HepG2 (cell line): ENCODE data around the gene ADGRB3. TPM values are rescaled to one million over a fixed set of nuclear protein-coding genes. Genes with fewer than 3 reads are reported as not detected.

ENCODE experiments used
- ATAC-seq: fragments of 200-7000 bp; cut with Tn5 transposase; 3 replicates; pipeline ENCODE4 v1.9.1; 2020; ENCODE audit warnings: mild to moderate bottlenecking, moderate library complexity
- BruUV-seq: library from RNA; stranded (reverse); fragments of 400-500 nt; replicated peaks from 2 replicates; lab custom pipeline; 2021; lab: Mats Ljungman, UMichigan
- CTCF ChIA-PET: fragments of 300-600 bp; formaldehyde crosslinking; extraction: SDS; loops from one replicate; lab custom pipeline; 2021; ENCODE audit warnings: low total read pairs, inconsistent platforms, low intra/inter-chr PET ratio; lab: Yijun Ruan, JAX
- POLR2A ChIA-PET: fragments of 350-600 bp; sonication (Branson Sonifier 250); formaldehyde crosslinking; loops from one replicate; lab custom pipeline; 2020; ENCODE audit warnings: antibody characterized with exemption, inconsistent platforms; lab: Yijun Ruan, JAX
- DNase-seq: peaks from one replicate; pipeline ENCODE4 v3.0.0-alpha.2; 2015; ENCODE audit warnings: low spot score
- FAIRE-seq: peaks from 3 replicates; lab custom pipeline; 2011; peaks lifted over from hg19 to GRCh38; lab: Jason Lieb, UNC
- H2AFZ ChIP-seq: one replicate; pipeline ENCODE4 v1.6.1; 2011; ENCODE audit warnings: low read length, inconsistent platforms
- H3K27ac ChIP-seq: fragments of 300-600 bp; 3 replicates; pipeline ENCODE4 v1.8.0; 2011; ENCODE audit warnings: mixed run types, mild to moderate bottlenecking, mixed read lengths, low read length, inconsistent platforms; ENCODE audit not compliant: insufficient read depth; ENCODE audit errors: extremely low read length
- H3K27me3 ChIP-seq, 2 experiments: fragments of 200-600 bp in 1 of 2; 2 replicates in 1 of 2; 3 replicates in 1 of 2; pipeline versions ENCODE4 v1.6.0 to v1.8.0; 2011; ENCODE audit warnings: low read length in 2 of 2, mild to moderate bottlenecking in 2 of 2, moderate library complexity in 2 of 2, inconsistent platforms in 1 of 2; ENCODE audit not compliant: insufficient read depth in 2 of 2, control insufficient read depth in 1 of 2
- H3K36me3 ChIP-seq, 2 experiments: fragments of 200-600 bp in 1 of 2; replicated peaks in 1 of 2; 2 replicates in 1 of 2; 3 replicates in 1 of 2; pipeline versions ENCODE4 v1.5.1 to v1.8.0; 2011; ENCODE audit warnings: low read length in 2 of 2, inconsistent platforms in 1 of 2; ENCODE audit not compliant: insufficient read depth in 2 of 2, control insufficient read depth in 1 of 2
- H3K4me1 ChIP-seq: 2 replicates; pipeline ENCODE4 v1.5.1; 2012; ENCODE audit warnings: low read length, inconsistent platforms; ENCODE audit not compliant: insufficient read depth
- H3K4me2 ChIP-seq: 2 replicates; pipeline ENCODE4 v1.6.0; 2011; ENCODE audit warnings: low read depth, low read length, inconsistent platforms
- H3K4me3 ChIP-seq, 3 experiments: fragments of 200-600 bp in 1 of 3; sonication (generic), shearing (Covaris generic) in 1 of 3; replicated peaks in 1 of 3; 2 replicates each; pipeline ENCODE4 v1.5.1; 2011 to 2016; ENCODE audit warnings: low read length in 3 of 3, inconsistent platforms in 2 of 3, low read depth in 2 of 3, mild to moderate bottlenecking in 2 of 3, control low read depth in 1 of 3, mixed read lengths in 1 of 3; ENCODE audit not compliant: insufficient read depth in 1 of 3
- H3K79me2 ChIP-seq: one replicate; pipeline ENCODE4 v1.6.1; 2011; ENCODE audit warnings: low read length, inconsistent platforms; ENCODE audit not compliant: insufficient read depth
- H3K9ac ChIP-seq: 2 replicates; pipeline ENCODE4 v1.6.0; 2011; ENCODE audit warnings: mild to moderate bottlenecking, low read depth, low read length, inconsistent platforms; ENCODE audit not compliant: insufficient read depth
- H3K9me3 ChIP-seq: 2 replicates; pipeline ENCODE4 v1.5.1; 2012; ENCODE audit warnings: mild to moderate bottlenecking, low read length
- H4K20me1 ChIP-seq: 2 replicates; pipeline ENCODE4 v1.6.0; 2011; ENCODE audit warnings: inconsistent platforms, mild to moderate bottlenecking, low read length, moderate library complexity; ENCODE audit not compliant: insufficient read depth
- ELF3 ChIP-seq: IDR thresholded peaks from 2 replicates; pipeline ENCODE4 v1.6.1; 2016; ENCODE audit warnings: missing genetic modification reagents, missing compliant biosample characterization
- ELK4 ChIP-seq: sonication (generic); formaldehyde crosslinking; IDR thresholded peaks from 2 replicates; pipeline ENCODE4 v1.9.0; 2021; ENCODE audit warnings: missing genetic modification reagents, borderline replicate concordance
- HOXA5 ChIP-seq: sonication (generic); formaldehyde crosslinking; IDR thresholded peaks from 2 replicates; pipeline ENCODE4 v1.4.0; 2020; ENCODE audit warnings: missing genetic modification reagents
- MED1 ChIP-seq: sonication (generic); formaldehyde crosslinking; IDR thresholded peaks from 2 replicates; pipeline ENCODE4 v1.4.0; 2020; ENCODE audit warnings: missing genetic modification reagents
- MNT ChIP-seq: fragments of 450-650 bp; IDR thresholded peaks from 2 replicates; pipeline ENCODE4 v1.6.1; 2016
- MTA1 ChIP-seq: sonication (generic); formaldehyde crosslinking; IDR thresholded peaks from 2 replicates; pipeline ENCODE4 v1.4.0; 2020; ENCODE audit warnings: missing genetic modification reagents, mild to moderate bottlenecking, borderline replicate concordance
- MTF2 ChIP-seq: sonication (generic); formaldehyde crosslinking; IDR thresholded peaks from 2 replicates; pipeline ENCODE4 v1.5.0; 2020; ENCODE audit warnings: missing genetic modification reagents, borderline replicate concordance
- PBX2 ChIP-seq: IDR thresholded peaks from 2 replicates; pipeline ENCODE4 v1.6.1; 2016; ENCODE audit warnings: control low read depth
- SNRNP70 ChIP-seq: fragments of 200-400 bp; formaldehyde crosslinking; IDR thresholded peaks from 2 replicates; pipeline ENCODE4 v1.6.1; 2017; ENCODE audit warnings: mild to moderate bottlenecking, low read depth, low read length, moderate library complexity
- U2AF2 ChIP-seq: fragments of 200-400 bp; formaldehyde crosslinking; IDR thresholded peaks from 2 replicates; pipeline ENCODE4 v1.6.1; 2017; ENCODE audit warnings: low read depth, mild to moderate bottlenecking, low read length
- ZBTB14 ChIP-seq: sonication (generic); formaldehyde crosslinking; IDR thresholded peaks from 2 replicates; pipeline ENCODE4 v1.4.0; 2020; ENCODE audit warnings: missing genetic modification reagents
- ZBTB8A ChIP-seq: sonication (generic); formaldehyde crosslinking; IDR thresholded peaks from 2 replicates; pipeline ENCODE4 v1.4.0; 2020; ENCODE audit warnings: mild to moderate bottlenecking, low read depth, missing genetic modification reagents, borderline replicate concordance
- ZNF225 ChIP-seq: sonication (generic); formaldehyde crosslinking; IDR thresholded peaks from 2 replicates; pipeline ENCODE4 v1.4.0; 2020; ENCODE audit warnings: mild to moderate bottlenecking, missing genetic modification reagents
- ZNF331 ChIP-seq: sonication (generic); formaldehyde crosslinking; IDR thresholded peaks from 2 replicates; pipeline ENCODE4 v1.4.0; 2020; ENCODE audit warnings: missing genetic modification reagents
- ZNF607 ChIP-seq: sonication (generic); formaldehyde crosslinking; IDR thresholded peaks from 2 replicates; pipeline ENCODE4 v1.5.1; 2020; ENCODE audit warnings: missing genetic modification reagents, mild to moderate bottlenecking, borderline replicate concordance
- ZNF788 ChIP-seq: sonication (generic); formaldehyde crosslinking; IDR thresholded peaks from 2 replicates; pipeline ENCODE4 v1.5.0; 2020; ENCODE audit warnings: mild to moderate bottlenecking, missing genetic modification reagents, borderline replicate concordance
- WGBS: methylation state at CpG from one replicate; pipeline ENCODE4 v1.1.6; 2017; ENCODE audit warnings: low lambda C conversion rate; 5-methylcytosine and 5-hydroxymethylcytosine counted together
- in situ Hi-C: cut with HindIII; loops from 2 replicates; pipeline ENCODE4 v1.10.0; 2017; ENCODE audit warnings: low pct_unique_long_range_greater_than_20kb; ENCODE audit not compliant: extremely low pct_ligation_motif_present
- intact Hi-C: fragments of 100-400 bp; cut with micrococcal nuclease; formaldehyde crosslinking; loops from one replicate; pipeline ENCODE4 v1.10.0; 2022; ENCODE audit not compliant: unreplicated experiment
- polyA plus RNA-seq, 8 experiments: library from polyadenylated mRNA; depleted of rRNA in 3 of 8; stranded (reverse) in 7 of 8; unstranded in 1 of 8; fragments of >200 nt; fragmentation: Illumina TruSeq in 4 of 8; extraction: Trizol in 4 of 8; gene quantifications; 2 replicates each; pipeline versions ENCODE4 v1.2.1 to v1.2.3, GENCODE V29; 2011 to 2016; ENCODE audit warnings: low read depth in 4 of 8, missing spikeins in 1 of 8, mixed read lengths in 1 of 8; ENCODE audit not compliant: insufficient read depth in 1 of 8
- total RNA-seq, 5 experiments: library from RNA; depleted of rRNA; stranded (reverse); fragments of >200 nt; fragmentation: Illumina TruSeq; extraction: Trizol; gene quantifications; 2 replicates each; pipeline ENCODE4 v1.2.3, GENCODE V29; 2016; ENCODE audit warnings: low read depth in 1 of 5

The ADGRB3 gene
- total and polyA plus RNA-seq, 2 of the 13 experiments (the other 11 are each of a cell fraction or from before 2014, with no cell fraction given): not detected

- ATAC-seq (no peak), DNase-seq (no peak), FAIRE-seq (no peak)
- H3K36me3 ChIP-seq: no peaks in the 10 kb centered on the region
- H3K9ac ChIP-seq: no peak overlapping the region
- H3K4me1 ChIP-seq: no peaks in the 10 kb centered on the region
- no peak overlapping the region for H3K4me3 ChIP-seq
- CTCF ChIA-PET: no interaction called here
- H4K20me1 ChIP-seq: no peaks in the 10 kb centered on the region
- in situ Hi-C loops: no loop called here
- H3K79me2 ChIP-seq: no peaks in the 10 kb centered on the region
- BruUV-seq: no TSS peak
- H3K27ac ChIP-seq: no peak overlapping the region
- H3K4me2 ChIP-seq: no peak overlapping the region
- no peaks in the 10 kb centered on the region for H3K9me3 ChIP-seq
- H2AFZ ChIP-seq: no peak overlapping the region
- TF ChIP-seq ZBTB8A (CRISPR knock-in tag) (no peak), ZBTB14 (CRISPR knock-in tag) (no peak), ELK4 (CRISPR knock-in tag) (no peak), SNRNP70 (no peak)
- TF ChIP-seq, all 625 proteins: peak for 0
- no peaks in the 10 kb centered on the region for H3K27me3 ChIP-seq
- intact Hi-C loops: no loop called here
- POLR2A ChIA-PET: no interaction called here
Measured at GRCh38 chr6:69038841-69039240, 403.8 kb downstream of the ADGRB3 start.

GRCh38 chr6:69042297-69042696 is 407.2 kb downstream of the ADGRB3 start:
- 0% methylated on average over 3 of the region's 3 CpGs for WGBS
- POLR2A ChIA-PET: no interaction called here
- H4K20me1 ChIP-seq: no peaks in the 10 kb centered on the region
- no peak for TF ChIP-seq ZNF788
- no peak for TF ChIP-seq U2AF2
- no peak for TF ChIP-seq PBX2 (CRISPR knock-in tag)
- no peak for TF ChIP-seq MED1
- no peak for TF ChIP-seq MTA1 (CRISPR knock-in tag)
- TF ChIP-seq MNT: no peak
- no peak for TF ChIP-seq ZNF607 (CRISPR knock-in tag)
- TF ChIP-seq ELF3: no peak
- no peak for TF ChIP-seq ZNF225 (CRISPR knock-in tag)
- no peak for TF ChIP-seq HOXA5 (CRISPR knock-in tag)
- TF ChIP-seq MTF2 (CRISPR knock-in tag): no peak
- no peak for TF ChIP-seq ZNF331 (CRISPR knock-in tag)

More at GRCh38 chr6:69042297-69042696, 407.2 kb downstream of the ADGRB3 start:
- no peak overlapping the region for H3K4me2 ChIP-seq
- CTCF ChIA-PET: no interaction called here
- H3K79me2 ChIP-seq: no peaks in the 10 kb centered on the region
- no peak for ATAC-seq
- no peak overlapping the region for H3K27ac ChIP-seq
- DNase-seq: no peak
- intact Hi-C loops: no loop called here
- in situ Hi-C loops: no loop called here
- no peaks in the 10 kb centered on the region for H3K9me3 ChIP-seq
- no peak overlapping the region for H3K9ac ChIP-seq
- H2AFZ ChIP-seq: no peak overlapping the region
- no peaks in the 10 kb centered on the region for H3K36me3 ChIP-seq
- no TSS peak for BruUV-seq
- no peak overlapping the region for H3K4me3 ChIP-seq
- no peaks in the 10 kb centered on the region for H3K4me1 ChIP-seq
- no peaks in the 10 kb centered on the region for H3K27me3 ChIP-seq
- FAIRE-seq: no peak
